Measurements from ENCODE around the gene MYO7B.

Gene MYO7B

DNA sequence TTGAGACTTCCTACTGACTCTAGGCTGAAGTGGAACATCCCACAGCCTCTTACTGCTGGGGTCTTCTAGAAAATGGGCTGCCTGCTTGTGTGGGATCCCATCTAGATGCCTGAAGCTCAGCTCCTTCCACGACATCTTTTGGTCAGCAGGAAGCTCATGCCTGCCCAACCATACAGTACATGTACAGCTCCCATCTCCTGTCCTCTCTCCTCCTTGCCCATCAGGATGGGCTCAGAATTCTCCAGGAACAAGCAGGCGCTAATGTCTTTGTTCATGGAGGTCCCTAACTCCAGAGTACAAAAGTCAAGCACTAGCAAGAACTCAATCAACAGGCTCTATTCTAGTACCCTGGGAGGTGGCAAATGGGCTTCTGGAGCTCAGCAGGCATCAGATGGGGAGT, 78.8 kb downstream of the MYO7B start:
- peaks cover 22% of the 10 kb centered on the region for H3K9me3 Mint-ChIP-seq
- intact Hi-C loops (cut with micrococcal nuclease): no loop called here
- no peaks in the 10 kb centered on the region for H3K4me1 Mint-ChIP-seq (ENCODE audit: low read depth)
- no peaks in the 10 kb centered on the region for H3K36me3 Mint-ChIP-seq (ENCODE audit: low read depth)
- H3K4me3 Mint-ChIP-seq: no peak overlapping the region
- no peak overlapping the region for H3K27ac Mint-ChIP-seq
- peaks cover 16% of the 10 kb centered on the region for H3K27me3 Mint-ChIP-seq

DNA sequence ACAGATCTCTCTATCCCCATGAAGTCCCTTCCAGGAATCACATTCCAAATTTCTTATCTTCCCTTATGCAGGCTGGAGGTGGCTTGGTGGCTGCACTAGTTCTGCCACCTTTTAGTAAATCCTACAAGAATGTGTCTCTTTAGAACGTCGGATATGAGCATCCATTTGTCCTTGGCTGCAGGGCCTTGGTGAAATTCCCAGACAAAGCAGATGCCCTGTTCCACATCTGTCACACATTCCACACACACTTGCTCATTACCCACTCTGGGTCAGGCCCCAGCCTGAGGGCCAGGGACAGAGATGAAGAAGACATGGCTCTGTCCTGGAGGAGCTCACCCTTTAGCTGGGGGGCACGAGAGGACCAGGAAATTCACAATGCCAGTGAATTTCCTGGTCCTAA, 79.2 kb downstream of the MYO7B start:
- Mint-ChIP-seq H3K9me3 (peaks cover 22% of the 10 kb centered on the region), H3K4me3 (no peak overlapping the region), H3K4me1 (ENCODE audit: low read depth) (peaks cover 2% of the 10 kb centered on the region), H3K27ac (no peak overlapping the region), H3K27me3 (peaks cover 16% of the 10 kb centered on the region), H3K36me3 (ENCODE audit: low read depth) (no peaks in the 10 kb centered on the region)
- intact Hi-C loops (cut with micrococcal nuclease): no loop called here

DNA sequence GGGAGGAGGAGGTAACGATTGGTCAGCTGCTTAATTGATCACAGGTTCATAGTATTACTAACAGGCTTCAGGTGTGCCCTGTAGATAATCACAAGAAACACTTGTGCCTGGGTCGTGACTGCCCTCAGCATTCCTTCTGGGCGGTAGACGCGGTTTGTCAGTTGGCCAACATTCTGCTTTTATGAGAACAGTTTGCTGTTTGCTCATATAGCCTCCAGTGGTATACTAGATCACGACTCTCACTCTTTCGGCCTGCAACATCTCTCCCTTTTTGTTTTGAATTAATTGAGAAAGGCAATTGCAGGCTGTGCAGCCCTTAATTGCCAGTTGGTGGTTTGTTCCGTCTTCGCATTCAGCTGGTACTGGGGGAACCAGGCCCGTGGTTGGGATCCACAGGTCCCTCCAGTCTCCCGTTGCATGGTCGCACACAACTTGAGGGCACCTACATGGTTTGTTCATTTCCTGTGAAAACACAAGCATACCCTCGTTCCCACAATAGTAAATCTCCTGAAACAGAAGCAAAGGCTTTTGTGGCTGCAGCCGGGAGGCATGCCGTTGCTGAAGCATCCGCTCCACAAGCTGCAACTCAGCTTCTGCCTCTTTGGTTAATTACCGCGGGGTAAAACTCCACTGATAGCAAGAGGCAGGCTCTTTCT, 80.2 kb downstream of the MYO7B start:
- no peaks in the 10 kb centered on the region for H3K36me3 Mint-ChIP-seq (ENCODE audit: low read depth)
- H3K9me3 Mint-ChIP-seq: peaks cover 21% of the 10 kb centered on the region
- H3K4me3 Mint-ChIP-seq: no peak overlapping the region
- H3K27me3 Mint-ChIP-seq: peaks cover 16% of the 10 kb centered on the region
- intact Hi-C loops (cut with micrococcal nuclease): no loop called here
- H3K4me1 Mint-ChIP-seq (ENCODE audit: low read depth): peaks cover 6% of the 10 kb centered on the region
- no peak overlapping the region for H3K27ac Mint-ChIP-seq

DNA sequence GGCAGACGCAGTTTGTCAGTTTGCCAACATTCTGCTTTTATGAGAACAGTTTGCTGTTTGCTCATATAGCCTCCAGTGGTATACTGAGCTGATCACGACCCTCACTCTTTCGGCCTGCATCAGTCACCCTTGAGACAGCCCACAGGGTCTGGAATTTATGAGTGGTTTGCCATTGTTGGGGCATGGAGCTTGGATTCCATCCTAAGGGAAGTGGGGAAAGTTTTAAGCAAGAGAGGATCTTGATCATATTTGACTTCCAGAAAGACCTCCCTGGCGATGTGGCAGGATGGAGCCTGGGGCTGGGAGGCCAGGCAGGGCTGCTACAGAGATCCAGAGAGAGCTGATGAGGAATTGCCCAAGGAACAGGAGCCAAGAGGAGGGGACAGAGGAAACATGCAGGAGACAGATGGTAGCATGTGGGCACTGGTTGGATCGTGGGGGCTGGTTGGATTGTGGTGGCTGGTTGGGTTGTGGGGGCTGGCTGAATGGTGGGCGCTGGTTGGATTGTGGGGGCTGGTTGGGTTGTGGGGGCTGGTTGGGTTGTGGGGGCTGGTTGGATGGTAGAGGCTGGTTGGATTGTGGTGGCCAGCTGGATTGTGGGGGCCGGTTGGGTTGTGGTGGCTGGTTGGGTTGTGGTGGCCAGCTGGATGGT, 83.2 kb downstream of the MYO7B start:
- Mint-ChIP-seq H3K27me3 (peaks cover 14% of the 10 kb centered on the region), H3K4me1 (ENCODE audit: low read depth) (peaks cover 6% of the 10 kb centered on the region), H3K27ac (no peak overlapping the region), H3K36me3 (ENCODE audit: low read depth) (no peaks in the 10 kb centered on the region), H3K9me3 (peaks cover 3% of the 10 kb centered on the region), H3K4me3 (no peak overlapping the region)
- intact Hi-C loops (cut with micrococcal nuclease): no loop called here

DNA sequence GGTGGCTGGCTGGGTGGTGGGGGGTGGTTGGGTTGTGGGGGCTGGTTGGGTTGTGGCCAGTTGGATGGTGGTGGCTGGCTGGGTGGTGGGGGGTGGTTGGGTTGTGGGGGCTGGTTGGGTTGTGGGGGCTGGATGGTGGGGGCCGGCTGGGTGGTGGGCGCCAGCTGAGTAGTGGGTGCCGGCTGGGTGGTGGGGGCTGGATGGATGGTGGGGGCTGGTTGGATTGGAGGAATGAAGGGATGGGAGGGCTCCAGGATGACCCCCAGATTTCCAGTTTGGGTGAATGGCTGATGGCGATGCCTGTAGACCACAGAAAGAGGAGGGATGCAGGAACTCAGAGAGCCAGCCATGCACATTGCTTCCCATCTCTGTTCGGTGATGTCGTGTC, 83.7 kb downstream of the MYO7B start:
- no peak overlapping the region for H3K27ac Mint-ChIP-seq
- H3K36me3 Mint-ChIP-seq (ENCODE audit: low read depth): no peaks in the 10 kb centered on the region
- intact Hi-C loops (cut with micrococcal nuclease): no loop called here
- no peak overlapping the region for H3K4me3 Mint-ChIP-seq
- peaks cover 14% of the 10 kb centered on the region for H3K27me3 Mint-ChIP-seq
- H3K4me1 Mint-ChIP-seq (ENCODE audit: low read depth): peaks cover 6% of the 10 kb centered on the region
- H3K9me3 Mint-ChIP-seq: no peaks in the 10 kb centered on the region

DNA sequence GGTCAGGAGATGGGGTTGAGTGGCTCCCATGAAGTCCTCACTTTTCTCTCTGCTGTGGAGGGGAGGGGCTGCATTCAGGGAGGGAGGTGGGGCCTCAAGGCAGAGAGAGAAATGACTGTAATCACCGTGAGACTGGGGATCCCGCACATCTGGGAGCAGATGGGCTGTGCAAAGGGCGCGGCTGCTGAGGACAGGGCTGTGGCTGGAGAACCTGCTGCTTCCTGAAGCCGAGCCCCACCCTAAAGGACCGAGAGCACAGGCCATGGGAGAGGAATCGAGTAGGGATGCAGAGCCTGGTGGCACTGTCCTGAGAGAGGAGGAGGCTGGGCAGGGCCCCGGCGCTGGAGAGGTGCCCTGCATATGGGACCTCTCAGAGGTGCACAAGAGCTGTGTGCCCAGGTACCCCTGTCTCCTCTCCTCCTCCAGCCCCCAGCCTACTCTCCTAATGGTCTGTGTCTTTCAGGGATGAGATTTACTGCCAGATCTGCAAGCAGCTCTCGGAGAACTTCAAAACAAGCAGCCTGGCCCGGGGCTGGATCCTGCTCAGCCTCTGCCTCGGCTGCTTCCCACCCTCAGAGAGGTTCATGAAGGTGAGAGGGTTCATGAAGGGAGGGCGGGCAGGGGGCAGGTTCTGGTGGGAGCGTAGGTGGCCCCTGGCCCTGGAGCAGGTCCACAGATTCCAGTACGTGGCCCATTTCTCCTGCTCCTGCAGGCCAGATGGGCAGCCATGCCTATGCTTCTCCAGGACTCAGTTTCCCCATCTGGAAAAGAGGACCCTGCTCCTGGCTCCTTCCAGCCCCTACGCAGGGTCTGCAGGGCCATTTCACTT, 84.6 kb downstream of the MYO7B start:
- Mint-ChIP-seq H3K4me3 (no peak overlapping the region), H3K27me3 (peaks cover 11% of the 10 kb centered on the region), H3K36me3 (ENCODE audit: low read depth) (no peaks in the 10 kb centered on the region), H3K4me1 (ENCODE audit: low read depth) (peaks cover 6% of the 10 kb centered on the region), H3K9me3 (no peaks in the 10 kb centered on the region), H3K27ac (no peak overlapping the region)
- intact Hi-C loops (cut with micrococcal nuclease): no loop called here

DNA sequence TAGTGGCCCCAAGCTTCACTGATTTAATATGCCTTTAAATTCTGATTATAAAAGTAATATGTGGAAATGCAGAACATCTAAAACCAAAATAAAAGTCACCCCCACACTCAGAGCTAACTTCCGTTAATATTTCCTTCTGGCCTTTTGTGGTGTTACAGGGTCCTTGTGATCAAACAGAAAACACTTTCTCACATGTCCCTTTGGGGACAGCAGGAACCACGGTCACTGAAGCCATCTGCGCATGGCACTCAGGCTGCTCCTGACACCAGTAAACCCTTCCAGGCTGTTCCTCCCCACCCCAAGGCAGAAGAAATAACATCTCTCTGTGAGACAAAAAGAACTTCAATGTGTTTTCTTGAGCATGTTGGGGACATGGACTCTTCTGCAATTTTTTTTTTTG, 85.4 kb downstream of the MYO7B start:
- H3K9me3 Mint-ChIP-seq: no peaks in the 10 kb centered on the region
- H3K4me1 Mint-ChIP-seq (ENCODE audit: low read depth): peaks cover 6% of the 10 kb centered on the region
- intact Hi-C loops (cut with micrococcal nuclease): no loop called here
- no peak overlapping the region for H3K4me3 Mint-ChIP-seq
- H3K27ac Mint-ChIP-seq: no peak overlapping the region
- H3K36me3 Mint-ChIP-seq (ENCODE audit: low read depth): no peaks in the 10 kb centered on the region
- peaks cover 7% of the 10 kb centered on the region for H3K27me3 Mint-ChIP-seq

DNA sequence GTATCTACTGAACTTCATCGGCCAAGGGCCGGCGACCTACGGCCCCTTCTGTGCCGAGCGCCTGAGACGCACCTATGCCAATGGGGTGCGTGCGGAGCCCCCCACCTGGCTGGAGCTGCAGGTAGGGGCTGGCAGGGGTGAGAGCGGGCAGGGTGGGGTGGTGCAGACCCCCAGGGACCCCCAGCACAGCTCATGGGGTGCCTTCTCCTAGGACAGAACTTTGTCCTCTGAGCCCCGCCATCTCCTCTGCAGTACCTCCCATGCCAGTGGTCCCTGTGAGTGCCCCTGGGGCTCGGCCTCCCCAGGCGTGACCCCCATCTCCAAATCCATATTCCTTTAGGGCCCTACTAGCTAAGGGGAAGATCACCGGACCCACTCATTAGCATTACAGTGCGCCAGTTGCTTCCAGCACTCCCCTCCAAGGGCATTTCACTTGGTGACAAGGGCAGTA, 86.5 kb downstream of the MYO7B start:
- intact Hi-C loops (cut with micrococcal nuclease): no loop called here
- H3K4me1 Mint-ChIP-seq (ENCODE audit: low read depth): peaks cover 6% of the 10 kb centered on the region
- H3K36me3 Mint-ChIP-seq (ENCODE audit: low read depth): no peaks in the 10 kb centered on the region
- H3K27me3 Mint-ChIP-seq: peaks cover 4% of the 10 kb centered on the region
- no peak overlapping the region for H3K4me3 Mint-ChIP-seq
- no peaks in the 10 kb centered on the region for H3K9me3 Mint-ChIP-seq
- no peak overlapping the region for H3K27ac Mint-ChIP-seq

DNA sequence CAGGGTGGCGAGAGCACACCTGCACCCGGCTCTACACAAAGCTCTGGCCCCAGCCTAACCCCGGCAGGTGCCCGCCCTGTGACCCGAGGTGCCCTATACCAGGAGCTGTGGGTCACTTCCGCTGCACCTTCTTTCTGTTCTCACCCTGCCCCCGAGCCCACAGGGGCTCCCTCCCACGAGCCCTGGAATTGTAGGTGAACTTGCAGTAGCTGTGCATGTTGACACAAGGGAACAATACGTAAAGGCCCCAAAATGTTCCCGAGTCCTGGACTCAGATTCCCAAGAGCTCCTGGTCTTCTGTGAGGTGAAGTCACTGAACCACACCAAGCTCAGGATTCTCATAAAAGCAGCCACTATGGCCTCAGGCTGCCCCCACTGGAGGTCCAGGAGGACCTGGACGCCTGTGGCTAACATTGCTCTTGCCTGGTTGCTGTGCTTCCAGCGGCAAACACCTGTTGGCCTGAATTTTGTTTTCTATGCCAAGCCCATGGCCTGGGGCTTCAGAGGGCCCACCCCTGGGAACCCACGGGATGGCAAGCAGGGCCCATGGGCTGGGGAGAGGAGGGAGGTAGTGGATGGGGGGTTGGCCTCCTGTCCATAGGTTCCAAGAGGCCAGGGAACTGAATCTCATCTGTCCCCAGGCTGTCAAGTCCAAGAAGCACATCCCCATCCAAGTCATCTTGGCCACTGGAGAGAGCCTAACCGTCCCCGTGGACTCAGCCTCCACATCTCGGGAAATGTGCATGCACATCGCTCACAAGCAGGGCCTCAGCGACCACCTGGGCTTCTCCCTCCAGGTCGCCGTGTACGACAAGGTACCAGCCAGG, 87.3 kb downstream of the MYO7B start:
- Mint-ChIP-seq H3K9me3 (no peaks in the 10 kb centered on the region), H3K27ac (no peak overlapping the region), H3K27me3 (peaks cover 4% of the 10 kb centered on the region), H3K4me1 (ENCODE audit: low read depth) (peaks cover 6% of the 10 kb centered on the region), H3K4me3 (no peak overlapping the region), H3K36me3 (ENCODE audit: low read depth) (no peaks in the 10 kb centered on the region)
- intact Hi-C loops (cut with micrococcal nuclease): no loop called here

DNA sequence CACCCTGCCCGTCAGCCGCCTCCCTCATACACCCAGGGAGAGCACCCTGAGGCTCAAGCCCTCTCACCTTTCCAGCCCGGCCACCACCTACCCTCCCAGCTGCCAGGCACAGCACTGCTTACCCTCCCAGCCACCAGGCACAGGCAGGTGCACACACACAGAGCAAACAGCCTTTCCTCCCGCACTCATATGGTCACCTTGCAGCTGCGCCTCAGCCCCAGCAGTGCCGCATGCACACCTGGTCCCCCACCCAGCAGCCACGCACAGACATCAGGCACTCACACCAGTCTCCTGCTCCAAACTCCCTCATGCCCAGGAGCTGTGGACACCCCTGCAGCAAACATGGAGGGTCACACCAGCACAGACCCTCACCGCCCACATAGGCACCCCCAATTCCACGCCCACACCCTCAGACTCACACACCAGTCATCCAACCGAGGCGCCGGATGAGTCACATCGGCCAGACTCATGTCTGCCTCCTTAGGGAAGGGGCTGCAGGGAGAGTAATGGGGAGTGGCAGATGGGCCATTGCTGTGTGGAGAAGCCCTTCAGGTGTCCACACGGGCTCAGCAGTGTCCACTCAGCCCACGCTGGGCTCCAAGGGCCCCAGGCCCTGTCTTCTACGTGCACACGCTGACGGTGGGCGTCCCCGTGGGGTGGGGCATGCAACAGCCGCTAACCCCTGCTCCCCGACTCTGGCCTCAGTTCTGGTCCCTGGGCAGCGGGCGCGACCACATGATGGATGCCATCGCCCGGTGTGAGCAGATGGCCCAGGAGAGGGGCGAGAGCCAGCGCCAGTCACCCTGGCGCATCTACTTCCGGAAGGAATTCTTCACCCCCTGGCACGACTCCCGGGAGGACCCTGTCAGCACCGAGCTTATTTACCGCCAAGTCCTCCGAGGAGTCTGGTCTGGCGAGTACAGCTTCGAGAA, 88.2 kb downstream of the MYO7B start:
- Mint-ChIP-seq H3K36me3 (ENCODE audit: low read depth) (no peaks in the 10 kb centered on the region), H3K4me3 (no peak overlapping the region), H3K4me1 (ENCODE audit: low read depth) (peaks cover 6% of the 10 kb centered on the region), H3K9me3 (no peaks in the 10 kb centered on the region), H3K27ac (no peak overlapping the region), H3K27me3 (peaks cover 4% of the 10 kb centered on the region)
- intact Hi-C loops (cut with micrococcal nuclease): no loop called here

DNA sequence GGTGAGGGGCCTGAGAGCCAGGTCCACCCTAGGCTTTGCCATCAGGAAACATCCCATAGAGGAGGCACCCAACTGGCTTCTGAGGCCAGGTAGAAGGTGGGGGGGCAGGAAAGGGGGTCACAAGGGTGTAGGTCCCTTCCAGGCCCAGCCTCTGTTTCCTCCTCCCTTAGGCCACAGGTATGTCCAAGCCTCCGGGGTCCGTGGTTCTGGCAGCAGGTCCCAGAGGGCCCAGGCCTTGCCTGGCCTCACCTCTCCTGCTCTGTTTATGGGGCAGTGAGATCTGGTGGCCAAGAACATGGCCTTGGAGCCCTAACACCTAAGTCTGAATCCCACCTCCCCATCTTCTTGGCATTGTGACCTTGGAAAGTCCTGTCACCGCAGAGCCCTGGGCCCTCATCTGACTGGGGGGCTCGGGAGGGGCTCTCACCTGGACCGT, 88.9 kb downstream of the MYO7B start:
- H3K27me3 Mint-ChIP-seq: peaks cover 4% of the 10 kb centered on the region
- H3K36me3 Mint-ChIP-seq (ENCODE audit: low read depth): no peaks in the 10 kb centered on the region
- no peaks in the 10 kb centered on the region for H3K9me3 Mint-ChIP-seq
- intact Hi-C loops (cut with micrococcal nuclease): no loop called here
- H3K4me1 Mint-ChIP-seq (ENCODE audit: low read depth): peaks cover 13% of the 10 kb centered on the region
- no peak overlapping the region for H3K27ac Mint-ChIP-seq
- H3K4me3 Mint-ChIP-seq: no peak overlapping the region

DNA sequence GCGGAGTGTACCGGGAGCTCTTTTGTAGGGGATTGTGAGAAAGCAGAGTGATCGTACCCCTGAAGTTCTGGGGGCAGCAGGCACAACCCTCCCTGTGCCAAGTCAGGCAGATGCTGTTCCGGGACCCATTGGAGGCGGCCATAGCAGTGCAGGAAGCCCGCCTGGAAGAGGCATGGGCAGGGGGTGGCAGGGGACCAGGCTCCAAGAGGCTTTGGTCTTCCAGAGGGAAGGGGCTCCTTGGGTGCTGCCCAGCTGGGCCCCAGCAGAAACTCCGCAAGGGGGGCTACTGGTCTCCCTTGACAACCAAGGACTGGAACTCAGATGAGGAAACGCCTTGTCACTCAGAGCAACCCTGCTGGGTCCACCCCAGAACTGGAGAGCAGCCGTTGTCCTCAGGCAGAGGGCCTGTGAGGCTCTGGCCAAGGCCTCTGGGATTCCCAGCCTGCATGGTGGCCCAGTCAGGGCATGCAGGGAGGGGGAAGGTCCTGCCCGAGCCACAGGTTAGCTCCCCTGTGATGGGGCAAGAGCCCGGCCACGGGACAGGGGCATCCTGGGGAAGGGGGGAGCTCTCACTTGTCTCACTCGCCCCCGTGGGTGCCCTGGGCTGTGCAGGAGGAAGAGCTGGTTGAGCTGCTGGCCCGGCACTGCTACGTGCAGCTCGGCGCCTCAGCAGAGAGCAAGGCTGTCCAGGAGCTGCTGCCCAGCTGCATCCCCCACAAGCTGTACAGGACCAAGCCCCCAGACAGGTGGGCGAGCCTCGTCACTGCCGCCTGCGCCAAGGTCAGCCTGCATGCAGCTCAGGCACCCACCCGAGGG, 89.5 kb downstream of the MYO7B start:
- peaks cover 4% of the 10 kb centered on the region for H3K27me3 Mint-ChIP-seq
- H3K27ac Mint-ChIP-seq: no peak overlapping the region
- H3K9me3 Mint-ChIP-seq: no peaks in the 10 kb centered on the region
- no peak overlapping the region for H3K4me3 Mint-ChIP-seq
- H3K4me1 Mint-ChIP-seq (ENCODE audit: low read depth): peaks cover 15% of the 10 kb centered on the region
- intact Hi-C loops (cut with micrococcal nuclease): no loop called here
- H3K36me3 Mint-ChIP-seq (ENCODE audit: low read depth): no peaks in the 10 kb centered on the region
